ENCODE measurements around the gene MRPL37.

DNA sequence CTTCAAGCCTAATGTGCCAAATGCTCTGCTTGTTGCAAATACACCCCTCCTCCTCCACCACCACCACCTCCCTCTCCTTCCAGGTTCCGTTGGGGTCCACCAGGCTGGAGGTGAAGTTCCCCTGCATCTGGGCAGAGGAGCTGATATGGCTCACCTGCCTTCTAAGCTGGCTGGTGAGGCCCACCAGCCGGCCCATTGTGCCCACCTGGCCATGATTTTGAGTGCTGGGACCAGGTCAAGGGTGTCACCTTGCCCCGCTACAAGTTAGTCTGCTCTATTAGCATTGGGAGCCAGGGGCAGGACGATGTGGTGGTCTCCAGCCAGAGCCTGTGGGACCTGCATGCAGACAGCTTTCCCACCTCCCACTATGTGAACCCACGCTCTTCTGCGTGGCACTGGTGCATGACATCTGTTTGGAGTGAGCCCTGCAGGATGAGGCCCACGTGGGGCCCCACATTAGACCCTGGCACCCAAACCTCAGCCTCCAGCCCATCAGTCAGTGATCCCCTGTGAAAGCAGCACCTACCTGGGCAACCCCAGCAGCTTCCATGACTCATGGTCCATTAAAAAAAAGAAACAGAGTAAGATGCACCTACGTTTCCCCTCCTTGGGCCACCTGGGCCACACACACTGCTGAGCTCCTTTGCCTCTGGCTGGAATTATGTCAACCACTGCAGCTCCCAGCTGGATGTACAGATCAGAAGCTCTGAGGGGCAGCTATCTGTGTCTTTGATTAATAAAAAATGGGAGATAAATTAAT is 31.6 kb upstream of the MRPL37 start:
- TF ChIP-seq, protein P1, sequence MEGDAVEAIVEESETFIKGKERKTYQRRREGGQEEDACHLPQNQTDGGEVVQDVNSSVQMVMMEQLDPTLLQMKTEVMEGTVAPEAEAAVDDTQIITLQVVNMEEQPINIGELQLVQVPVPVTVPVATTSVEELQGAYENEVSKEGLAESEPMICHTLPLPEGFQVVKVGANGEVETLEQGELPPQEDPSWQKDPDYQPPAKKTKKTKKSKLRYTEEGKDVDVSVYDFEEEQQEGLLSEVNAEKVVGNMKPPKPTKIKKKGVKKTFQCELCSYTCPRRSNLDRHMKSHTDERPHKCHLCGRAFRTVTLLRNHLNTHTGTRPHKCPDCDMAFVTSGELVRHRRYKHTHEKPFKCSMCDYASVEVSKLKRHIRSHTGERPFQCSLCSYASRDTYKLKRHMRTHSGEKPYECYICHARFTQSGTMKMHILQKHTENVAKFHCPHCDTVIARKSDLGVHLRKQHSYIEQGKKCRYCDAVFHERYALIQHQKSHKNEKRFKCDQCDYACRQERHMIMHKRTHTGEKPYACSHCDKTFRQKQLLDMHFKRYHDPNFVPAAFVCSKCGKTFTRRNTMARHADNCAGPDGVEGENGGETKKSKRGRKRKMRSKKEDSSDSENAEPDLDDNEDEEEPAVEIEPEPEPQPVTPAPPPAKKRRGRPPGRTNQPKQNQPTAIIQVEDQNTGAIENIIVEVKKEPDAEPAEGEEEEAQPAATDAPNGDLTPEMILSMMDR (IDR thresholded peaks at IDR 0.05; ENCODE audit: borderline replicate concordance, extremely low read depth, low read length, poor library complexity, severe bottlenecking): no peak
- no peak for TF ChIP-seq EZH2 (IDR thresholded peaks at IDR 0.05; ENCODE audit: borderline replicate concordance, low read depth, low read length, severe bottlenecking)
